GM21717 (cell line): Measurements from ENCODE around the gene TDRD7.
A peak's percentile ranks its signal among the peaks of the same experiment; 100 is the strongest.

Experiments used
- ATAC-seq: cut with Tn5 transposase; IDR thresholded peaks from one replicate; pipeline ENCODE4 v1.9.1; 2021; ENCODE audit warnings: mild to moderate bottlenecking, moderate library complexity; ENCODE audit not compliant: unreplicated experiment

TDRD7 gene

GRCh38 chr9:97387504-97387886 is 24.4 kb upstream of the TDRD7 start:
- ATAC-seq = no peak

- ATAC-seq = no peak
These were observed 23.8 kb upstream of the TDRD7 start for GRCh38 chr9:97387936-97388684.

GRCh38 chr9:97388721-97389238 is 23.1 kb upstream of the TDRD7 start:
- ATAC-seq = peak; percentile 67

GRCh38 chr9:97389249-97389648 is 22.6 kb upstream of the TDRD7 start:
- ATAC-seq = no peak

GRCh38 chr9:97390791-97391406 is 21.0 kb upstream of the TDRD7 start:
- no peak for ATAC-seq

GRCh38 chr9:97394881-97395280 is 17.0 kb upstream of the TDRD7 start:
- ATAC-seq = no peak

GRCh38 chr9:97395745-97396144 is 16.2 kb upstream of the TDRD7 start:
- ATAC-seq = no peak

- ATAC-seq = no peak
These were observed 15.6 kb upstream of the TDRD7 start for GRCh38 chr9:97396256-97396655.

GRCh38 chr9:97397220-97397619 is 14.7 kb upstream of the TDRD7 start:
- peak; percentile 58 for ATAC-seq

GRCh38 chr9:97398999-97399758 is 12.7 kb upstream of the TDRD7 start:
- ATAC-seq = no peak

- ATAC-seq = no peak
These were observed 8.1 kb upstream of the TDRD7 start for GRCh38 chr9:97403746-97404316.

GRCh38 chr9:97405551-97405950 is 6.3 kb upstream of the TDRD7 start:
- no peak for ATAC-seq

GRCh38 chr9:97406620-97407177 is 5.2 kb upstream of the TDRD7 start:
- ATAC-seq = no peak

- no peak for ATAC-seq
These were observed 3.3 kb upstream of the TDRD7 start for GRCh38 chr9:97408562-97408961.

- ATAC-seq = no peak
These were observed 482 bp upstream of the TDRD7 start for GRCh38 chr9:97411440-97411788.

GRCh38 chr9:97412626-97413385 is 910 bp downstream of the TDRD7 start:
- ATAC-seq = peak; percentile 15

- ATAC-seq = no peak
These were observed 1.6 kb downstream of the TDRD7 start for GRCh38 chr9:97413462-97413861.

- ATAC-seq = no peak
These were observed 3.2 kb downstream of the TDRD7 start for GRCh38 chr9:97415146-97415545.

GRCh38 chr9:97418880-97419279 is 7.0 kb downstream of the TDRD7 start:
- ATAC-seq = no peak

- ATAC-seq = no peak
These were observed 7.5 kb downstream of the TDRD7 start for GRCh38 chr9:97419309-97419867.
